Vagina (tissue), 2 donors: Measurements from ENCODE around the gene RASA2.

Experiments
- POLR2A ChIP-seq, 2 donors: fragments of 450-650 bp; IDR thresholded peaks; one replicate each; pipeline ENCODE4 v1.6.1; 2017; ENCODE audit warnings: antibody characterized with exemption in 2 of 2, mild to moderate bottlenecking in 2 of 2, moderate library complexity in 2 of 2
- TF ChIP-seq, protein P1 (sequence below), 3 experiments: fragments of 450-650 bp in 2 of 3; fragments of 200-600 bp in 1 of 3; sonication (generic) in 1 of 3; IDR thresholded peaks; one replicate each; pipeline ENCODE4 v1.5.1; 2017 to 2019; ENCODE audit warnings: antibody characterized with exemption in 3 of 3, mild to moderate bottlenecking in 2 of 3, moderate library complexity in 2 of 3

DNA sequence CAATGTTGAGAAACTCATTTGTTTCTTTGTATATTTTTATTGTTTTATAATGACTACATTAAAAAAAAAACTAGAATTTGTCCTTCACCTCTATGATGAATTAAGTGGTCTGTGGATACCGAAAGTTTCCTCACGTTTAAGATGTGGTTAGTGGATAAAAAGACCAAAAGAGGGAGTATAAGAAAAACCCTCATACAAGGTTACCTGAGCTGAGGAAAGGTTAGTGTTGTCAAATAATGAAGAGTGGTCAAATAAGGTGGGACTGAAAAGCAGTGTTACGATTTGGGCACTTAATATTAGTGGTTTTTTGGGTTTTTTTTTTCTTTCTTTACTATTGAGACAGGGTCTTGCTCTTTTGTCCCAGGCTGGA lies 21.2 kb downstream of the RASA2 start:
- TF ChIP-seq, protein P1, sequence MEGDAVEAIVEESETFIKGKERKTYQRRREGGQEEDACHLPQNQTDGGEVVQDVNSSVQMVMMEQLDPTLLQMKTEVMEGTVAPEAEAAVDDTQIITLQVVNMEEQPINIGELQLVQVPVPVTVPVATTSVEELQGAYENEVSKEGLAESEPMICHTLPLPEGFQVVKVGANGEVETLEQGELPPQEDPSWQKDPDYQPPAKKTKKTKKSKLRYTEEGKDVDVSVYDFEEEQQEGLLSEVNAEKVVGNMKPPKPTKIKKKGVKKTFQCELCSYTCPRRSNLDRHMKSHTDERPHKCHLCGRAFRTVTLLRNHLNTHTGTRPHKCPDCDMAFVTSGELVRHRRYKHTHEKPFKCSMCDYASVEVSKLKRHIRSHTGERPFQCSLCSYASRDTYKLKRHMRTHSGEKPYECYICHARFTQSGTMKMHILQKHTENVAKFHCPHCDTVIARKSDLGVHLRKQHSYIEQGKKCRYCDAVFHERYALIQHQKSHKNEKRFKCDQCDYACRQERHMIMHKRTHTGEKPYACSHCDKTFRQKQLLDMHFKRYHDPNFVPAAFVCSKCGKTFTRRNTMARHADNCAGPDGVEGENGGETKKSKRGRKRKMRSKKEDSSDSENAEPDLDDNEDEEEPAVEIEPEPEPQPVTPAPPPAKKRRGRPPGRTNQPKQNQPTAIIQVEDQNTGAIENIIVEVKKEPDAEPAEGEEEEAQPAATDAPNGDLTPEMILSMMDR (IDR thresholded peaks at IDR 0.05): no peak
- no peak for TF ChIP-seq POLR2A (IDR thresholded peaks at IDR 0.05)
